SK-N-SH (cell line): ENCODE data around the gene PRPS1. TPM values are rescaled to one million over a fixed set of nuclear protein-coding genes. Genes with fewer than 3 reads are reported as not detected.

Source experiments
- CTCF ChIA-PET: fragments of 300-600, 350-600 bp; formaldehyde crosslinking; extraction: SDS; loops from one replicate; lab custom pipeline; 2021; lab: Yijun Ruan, JAX
- POLR2A ChIA-PET: fragments of 350-600 bp; sonication (Branson Sonifier 250); formaldehyde crosslinking; extraction: SDS; loops from one replicate; lab custom pipeline; 2020; ENCODE audit warnings: antibody characterized with exemption, inconsistent platforms; lab: Yijun Ruan, JAX
- DNase-seq: peaks from one replicate; pipeline ENCODE4 v3.0.0; 2012
- H2AFZ ChIP-seq: fragments of 200-600 bp; sonication (generic); 2 replicates; pipeline ENCODE4 v1.8.1; 2016; ENCODE audit warnings: antibody characterized with exemption, mild to moderate bottlenecking, low read depth
- H3F3A ChIP-seq: fragments of 200-600 bp; sonication (generic); replicated peaks from 2 replicates; pipeline ENCODE3; 2016; ENCODE audit warnings: antibody characterized with exemption, mild to moderate bottlenecking; ENCODE audit not compliant: insufficient read depth
- H3K27ac ChIP-seq, 2 experiments: fragments of 200-500 bp in 1 of 2; fragments of 200-600 bp in 1 of 2; sonication (Bioruptor generic) in 1 of 2; sonication (generic), shearing (Covaris generic) in 1 of 2; 2 replicates each; pipeline versions ENCODE4 v1.5.1 to v1.6.1; 2014 to 2016; ENCODE audit warnings: low read depth in 2 of 2, inconsistent platforms in 1 of 2, low read length in 1 of 2, mild to moderate bottlenecking in 1 of 2, mixed read lengths in 1 of 2
- H3K27me3 ChIP-seq: fragments of 200-600 bp; sonication (generic), shearing (Covaris generic); 2 replicates; pipeline ENCODE4 v1.6.1; 2016; ENCODE audit warnings: mixed run types; ENCODE audit not compliant: insufficient read depth
- H3K36me3 ChIP-seq, 2 experiments: fragments of 200-500 bp in 1 of 2; fragments of 200-600 bp in 1 of 2; sonication (Bioruptor generic) in 1 of 2; sonication (generic) in 1 of 2; replicated peaks in 1 of 2; 2 replicates each; pipeline versions ENCODE3 to v1.5.1; 2014 to 2016; ENCODE audit warnings: low read length in 1 of 2, mild to moderate bottlenecking in 1 of 2; ENCODE audit not compliant: insufficient read depth in 2 of 2, control insufficient read depth in 1 of 2
- H3K4me1 ChIP-seq, 2 experiments: fragments of 200-500 bp in 1 of 2; fragments of 200-600 bp in 1 of 2; sonication (Bioruptor generic) in 1 of 2; sonication (generic), shearing (Covaris generic) in 1 of 2; 2 replicates each; pipeline versions ENCODE4 v1.5.1 to v1.6.1; 2014 to 2016; ENCODE audit warnings: low read depth in 1 of 2, low read length in 1 of 2, mixed run types in 1 of 2; ENCODE audit not compliant: insufficient read depth in 2 of 2, control insufficient read depth in 1 of 2
- H3K4me2 ChIP-seq: fragments of 200-600 bp; sonication (generic), shearing (Covaris generic); 2 replicates; pipeline ENCODE4 v1.6.1; 2017; ENCODE audit warnings: mixed run types
- H3K4me3 ChIP-seq, 2 experiments: fragments of 200-500 bp in 1 of 2; fragments of 200-600 bp in 1 of 2; sonication (Bioruptor generic) in 1 of 2; sonication (generic), shearing (Covaris generic) in 1 of 2; 2 replicates each; pipeline versions ENCODE4 v1.5.1 to v1.8.1; 2014 to 2016; ENCODE audit warnings: low read depth in 2 of 2, inconsistent platforms in 1 of 2, low read length in 1 of 2, mild to moderate bottlenecking in 1 of 2, mixed read lengths in 1 of 2, moderate library complexity in 1 of 2
- H3K79me2 ChIP-seq: fragments of 200-600 bp; sonication (generic); 2 replicates; pipeline ENCODE4 v1.8.1; 2017; ENCODE audit warnings: mild to moderate bottlenecking; ENCODE audit not compliant: insufficient read depth
- H3K9ac ChIP-seq: fragments of 200-600 bp; sonication (generic); 2 replicates; pipeline ENCODE4 v1.6.1; 2017; ENCODE audit warnings: mixed run types
- H3K9me2 ChIP-seq: fragments of 200-600 bp; sonication (generic); 2 replicates; pipeline ENCODE4 v1.6.1; 2017; ENCODE audit warnings: mixed run types
- H3K9me3 ChIP-seq: fragments of 200-600 bp; sonication (generic); 2 replicates; pipeline ENCODE4 v1.6.1; 2017; ENCODE audit warnings: mixed run types, mild to moderate bottlenecking, moderate library complexity
- H4K20me1 ChIP-seq: fragments of 200-600 bp; sonication (generic); 2 replicates; pipeline ENCODE4 v1.6.1; 2017; ENCODE audit warnings: mild to moderate bottlenecking, mixed run types; ENCODE audit not compliant: insufficient read depth
- CHD2 ChIP-seq: fragments of 150-350 bp; IDR thresholded peaks from 2 replicates; pipeline ENCODE4 v1.6.1; 2018; ENCODE audit warnings: low read length; ENCODE audit not compliant: partially characterized antibody
- ELF1 ChIP-seq: IDR thresholded peaks from 2 replicates; pipeline ENCODE4 v1.4.0; 2012
- EP300 ChIP-seq, 2 experiments: IDR thresholded peaks; 2 replicates each; pipeline versions ENCODE4 v1.4.0 to v1.6.1; 2012; ENCODE audit warnings: borderline replicate concordance in 1 of 2, low read depth in 1 of 2, low read length in 1 of 2
- FOXJ3 ChIP-seq: sonication (generic); formaldehyde crosslinking; IDR thresholded peaks from 2 replicates; pipeline ENCODE4 v1.5.1; 2020; ENCODE audit warnings: mild to moderate bottlenecking, missing genetic modification reagents
- FOXM1 ChIP-seq: IDR thresholded peaks from 2 replicates; pipeline ENCODE4 v1.4.0; 2012; ENCODE audit warnings: low read depth, mild to moderate bottlenecking
- GATA2 ChIP-seq: sonication (generic); formaldehyde crosslinking; IDR thresholded peaks from 2 replicates; pipeline ENCODE4 v1.5.0; 2020; ENCODE audit warnings: mild to moderate bottlenecking, missing genetic modification reagents
- IRF3 ChIP-seq: fragments of 150-350 bp; IDR thresholded peaks from 2 replicates; pipeline ENCODE4 v1.6.1; 2016; ENCODE audit warnings: mild to moderate bottlenecking, low read depth, low read length
- JUND ChIP-seq: IDR thresholded peaks from 2 replicates; pipeline ENCODE4 v1.4.0; 2012
- MEF2A ChIP-seq: IDR thresholded peaks from 2 replicates; pipeline ENCODE4 v1.4.0; 2012; ENCODE audit warnings: low read depth, borderline replicate concordance
- NFIC ChIP-seq: IDR thresholded peaks from 2 replicates; pipeline ENCODE4 v1.4.0; 2012; ENCODE audit warnings: borderline replicate concordance
- PBX3 ChIP-seq: IDR thresholded peaks from 2 replicates; pipeline ENCODE4; 2012
- RCOR1 ChIP-seq: fragments of 150-350 bp; IDR thresholded peaks from 2 replicates; pipeline ENCODE4 v1.6.1; 2017; ENCODE audit warnings: antibody characterized with exemption, low read length
- REST ChIP-seq: IDR thresholded peaks from 2 replicates; pipeline ENCODE4 v1.6.1; 2012; ENCODE audit warnings: mild to moderate bottlenecking, low read depth, low read length, moderate library complexity
- RXRA ChIP-seq: IDR thresholded peaks from 2 replicates; pipeline ENCODE4 v1.4.0; 2012; ENCODE audit warnings: low read depth, mild to moderate bottlenecking, borderline replicate concordance
- TAF1 ChIP-seq: IDR thresholded peaks from 2 replicates; pipeline ENCODE4 v1.6.1; 2012; ENCODE audit warnings: low read depth, mild to moderate bottlenecking, low read length, moderate library complexity, borderline replicate concordance
- TEAD4 ChIP-seq: IDR thresholded peaks from 2 replicates; pipeline ENCODE4 v1.4.0; 2012; ENCODE audit warnings: mild to moderate bottlenecking, borderline replicate concordance; ENCODE audit not compliant: insufficient read depth
- USF2 ChIP-seq: fragments of 150-350 bp; IDR thresholded peaks from 2 replicates; pipeline ENCODE4 v1.6.1; 2017; ENCODE audit warnings: antibody characterized with exemption, low read length, low read depth, borderline replicate concordance
- YY1 ChIP-seq: IDR thresholded peaks from 2 replicates; pipeline ENCODE4 v1.4.0; 2012; ENCODE audit warnings: low read depth, mild to moderate bottlenecking
- WGBS: methylation state at CpG from one replicate; pipeline ENCODE4 v1.1.6; 2017; ENCODE audit warnings: low lambda C conversion rate; 5-methylcytosine and 5-hydroxymethylcytosine counted together
- polyA plus RNA-seq, 3 experiments: library from polyadenylated mRNA; depleted of rRNA; stranded (reverse); fragments of >200 nt; gene quantifications; 2 replicates each; pipeline ENCODE4 v1.2.3, GENCODE V29; 2012

Gene PRPS1
- polyA plus RNA-seq, 1 of the 3 experiments (the other 2 are of a cell fraction), result 42.3 TPM

GRCh38 chrX:107691024-107691448, 62.7 kb downstream of the PRPS1 start (continued):
- TF ChIP-seq USF2, result no peak
- TF ChIP-seq RCOR1, result no peak

GRCh38 chrX:107699616-107700015, 71.3 kb downstream of the PRPS1 start:
- TF ChIP-seq CHD2 (no peak), USF2 (no peak), MEF2A (no peak), RXRA (no peak), PBX3 (no peak), ELF1 (no peak), YY1 (no peak), FOXJ3 (no peak), REST (no peak), GATA2 (no peak), NFIC (no peak), IRF3 (no peak), TAF1 (no peak), TEAD4 (no peak), JUND (no peak), FOXM1 (no peak), EP300 (IDR thresholded peaks at IDR 0.05; ENCODE audit: borderline replicate concordance in 1 of 2, low read depth in 1 of 2, low read length in 1 of 2) (no peak)
- TF ChIP-seq, all 33 proteins: peak for 0
- no peak for DNase-seq
- Histone ChIP-seq H3K9me2 (no peaks in the 10 kb centered on the region), H3K36me3 (no peaks in the 10 kb centered on the region), H3K27me3 (no peaks in the 10 kb centered on the region; the same call in 1 of the 2 replicates), H3K27ac (no peak overlapping the region), H4K20me1 (no peaks in the 10 kb centered on the region), H2AFZ (no peak overlapping the region), H3K9ac (no peak overlapping the region), H3K4me3 (no peak overlapping the region), H3K4me1 (no peaks in the 10 kb centered on the region), H3F3A (no peaks in the 10 kb centered on the region), H3K4me2 (no peak overlapping the region), H3K9me3 (no peaks in the 10 kb centered on the region), H3K79me2 (no peaks in the 10 kb centered on the region)
- ChIA-PET CTCF (no interaction called here), POLR2A (no interaction called here)
- WGBS, result 82% methylated on average over 2 of the region's 2 CpGs
